Head of caudate nucleus (tissue), 42 donors: Measurements from ENCODE around the gene RNASE7.
A peak's percentile ranks its signal among the peaks of the same experiment; 100 is the strongest.

ENCODE experiments used
- DNase-seq, 42 donors: peaks; one replicate each; pipeline versions ENCODE4 v3.0.0 to v3.0.0-alpha.2; 2020 to 2021; ENCODE audit warnings: mixed read lengths in 7 of 42
- intact Hi-C: fragments of 100-400 bp; cut with DNase I; formaldehyde crosslinking; loops from one replicate; pipeline ENCODE4 v1.15.0; 2022

RNASE7 gene

GRCh38 chr14:21091821-21092272 lies 49.7 kb downstream of the RNASE7 start:
- intact Hi-C loops: no loop called here
- no peak for DNase-seq

GRCh38 chr14:21092273-21093011 lies 50.3 kb downstream of the RNASE7 start:
- peak; percentile 60 to 94 (median 83) for DNase-seq
- intact Hi-C loops: no loop called here

GRCh38 chr14:21093018-21093417 lies 50.9 kb downstream of the RNASE7 start:
- intact Hi-C loops: no loop called here
- no peak for DNase-seq
